Fibroblast of upper back skin (primary cell): ENCODE results near the gene C19orf85.
A peak's percentile ranks its signal among the peaks of the same experiment; 100 is the strongest.

Source experiments
- DNase-seq: peaks from one replicate; pipeline ENCODE4 v3.0.0-alpha.2; 2013

The C19orf85 gene

DNA sequence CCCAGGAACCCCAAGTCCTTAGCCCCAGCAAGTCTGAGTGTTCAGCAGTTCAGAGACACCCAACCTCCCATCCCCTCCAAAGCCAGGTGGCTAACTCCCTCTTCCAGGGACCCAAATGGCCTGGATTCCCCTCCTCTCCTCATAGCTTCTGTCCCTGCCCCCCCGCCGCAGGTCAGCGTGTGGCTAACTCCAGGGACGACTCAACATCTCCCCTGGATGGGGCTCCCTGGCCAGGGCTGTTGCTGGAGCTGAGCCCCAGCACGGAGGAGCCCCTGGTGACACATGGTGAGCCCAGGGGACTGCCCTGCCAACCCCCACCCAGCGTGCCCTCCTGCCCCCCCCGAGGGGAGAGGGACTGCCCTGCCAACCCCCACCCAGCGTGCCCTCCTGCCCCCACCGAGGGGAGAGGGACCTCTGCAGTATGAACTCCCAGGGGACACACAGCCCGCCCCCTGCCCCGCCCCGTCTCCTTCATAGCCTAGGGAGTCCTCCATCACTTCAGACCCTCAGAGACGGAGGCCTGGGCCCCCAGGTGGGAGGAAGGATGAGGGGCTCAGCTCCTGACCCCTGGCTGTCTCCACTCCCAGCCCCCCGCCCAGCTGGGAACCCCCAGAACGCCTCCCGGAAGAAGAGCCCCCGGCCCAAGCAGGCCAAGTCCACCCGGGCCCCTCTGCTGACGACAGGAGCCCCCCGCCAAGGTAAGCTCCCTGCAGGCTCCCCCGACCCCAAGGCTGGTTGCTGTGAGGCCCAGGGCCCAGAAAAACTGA lies 25.3 kb upstream of the C19orf85 start:
- no peak for DNase-seq

DNA sequence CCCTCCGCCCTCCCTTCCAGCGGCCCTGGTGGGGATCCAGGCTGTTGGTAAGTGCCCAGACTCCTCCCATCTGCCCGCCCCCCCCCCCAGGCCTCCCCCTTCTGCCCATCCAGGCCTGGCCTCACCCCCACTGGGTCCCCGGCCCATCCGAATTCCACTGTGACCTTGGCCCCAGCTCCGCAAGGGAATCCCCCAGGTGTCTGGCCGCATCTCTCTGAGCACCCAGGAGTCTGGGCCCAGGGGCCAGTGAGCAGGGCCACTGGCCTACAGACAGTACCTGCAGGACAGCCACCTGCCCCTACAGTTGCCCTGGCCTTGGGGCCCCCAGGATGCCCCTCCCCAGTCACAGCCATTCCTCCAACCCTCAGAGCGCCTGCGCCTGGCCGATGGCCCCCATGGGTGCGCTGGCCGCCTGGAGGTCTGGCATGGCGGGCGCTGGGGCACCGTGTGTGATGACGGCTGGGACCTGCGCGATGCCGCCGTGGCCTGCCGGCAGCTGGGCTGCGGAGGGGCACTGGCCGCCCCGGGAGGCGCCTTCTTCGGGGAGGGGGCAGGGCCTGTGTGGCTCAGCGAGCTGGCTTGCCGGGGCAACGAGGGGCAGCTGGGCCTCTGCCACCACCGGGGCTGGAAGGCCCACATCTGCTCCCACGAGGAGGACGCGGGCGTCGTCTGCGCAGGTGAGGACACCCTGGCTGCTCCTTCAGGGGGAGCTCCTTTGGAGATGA lies 24.6 kb upstream of the C19orf85 start:
- DNase-seq = no peak

DNA sequence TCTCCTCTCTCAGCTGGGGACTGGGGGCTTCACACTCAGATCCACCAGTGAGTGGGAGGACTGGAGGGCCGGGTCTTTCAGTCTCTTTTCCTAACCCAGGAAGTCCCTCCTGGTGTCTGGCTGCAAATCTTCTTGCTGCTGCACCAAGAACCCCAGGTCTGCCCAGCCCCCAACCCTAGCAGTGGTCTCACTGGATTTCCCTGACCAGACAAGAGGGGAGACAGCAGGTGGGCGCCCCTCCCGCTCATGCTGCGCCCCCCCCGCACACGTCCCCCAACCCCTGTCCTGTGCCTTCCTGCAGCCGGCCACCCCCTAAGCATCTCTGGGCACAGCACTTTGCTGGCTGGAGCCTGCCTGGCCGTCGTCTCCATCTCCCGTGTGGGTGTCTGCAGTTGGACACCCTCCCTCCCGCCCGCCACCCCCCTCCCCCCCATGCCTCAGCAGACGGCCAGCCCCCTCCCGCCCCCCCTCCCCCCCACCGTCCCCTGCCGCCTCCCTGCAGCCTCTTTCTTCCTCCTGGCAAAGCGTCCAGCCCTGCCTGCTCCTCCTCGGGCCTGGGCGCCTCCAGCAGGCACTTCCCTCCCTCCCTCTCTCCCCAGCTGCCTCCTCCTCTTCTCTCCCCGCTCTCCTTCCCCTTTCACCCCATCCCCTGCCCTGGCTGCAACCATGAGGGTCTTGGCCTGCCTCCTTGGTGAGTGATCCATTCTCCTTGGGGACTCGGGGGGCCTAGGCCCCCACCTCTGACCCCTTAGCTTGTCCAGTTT lies 23.6 kb upstream of the C19orf85 start, which contains the start of gene SSC5D:
Gene SSC5D (plus strand): TSS at position 513 of the 764 bp plus-strand sequence. CDS start 154 bp downstream, at position 667.
- peak; percentile 65 for DNase-seq

DNA sequence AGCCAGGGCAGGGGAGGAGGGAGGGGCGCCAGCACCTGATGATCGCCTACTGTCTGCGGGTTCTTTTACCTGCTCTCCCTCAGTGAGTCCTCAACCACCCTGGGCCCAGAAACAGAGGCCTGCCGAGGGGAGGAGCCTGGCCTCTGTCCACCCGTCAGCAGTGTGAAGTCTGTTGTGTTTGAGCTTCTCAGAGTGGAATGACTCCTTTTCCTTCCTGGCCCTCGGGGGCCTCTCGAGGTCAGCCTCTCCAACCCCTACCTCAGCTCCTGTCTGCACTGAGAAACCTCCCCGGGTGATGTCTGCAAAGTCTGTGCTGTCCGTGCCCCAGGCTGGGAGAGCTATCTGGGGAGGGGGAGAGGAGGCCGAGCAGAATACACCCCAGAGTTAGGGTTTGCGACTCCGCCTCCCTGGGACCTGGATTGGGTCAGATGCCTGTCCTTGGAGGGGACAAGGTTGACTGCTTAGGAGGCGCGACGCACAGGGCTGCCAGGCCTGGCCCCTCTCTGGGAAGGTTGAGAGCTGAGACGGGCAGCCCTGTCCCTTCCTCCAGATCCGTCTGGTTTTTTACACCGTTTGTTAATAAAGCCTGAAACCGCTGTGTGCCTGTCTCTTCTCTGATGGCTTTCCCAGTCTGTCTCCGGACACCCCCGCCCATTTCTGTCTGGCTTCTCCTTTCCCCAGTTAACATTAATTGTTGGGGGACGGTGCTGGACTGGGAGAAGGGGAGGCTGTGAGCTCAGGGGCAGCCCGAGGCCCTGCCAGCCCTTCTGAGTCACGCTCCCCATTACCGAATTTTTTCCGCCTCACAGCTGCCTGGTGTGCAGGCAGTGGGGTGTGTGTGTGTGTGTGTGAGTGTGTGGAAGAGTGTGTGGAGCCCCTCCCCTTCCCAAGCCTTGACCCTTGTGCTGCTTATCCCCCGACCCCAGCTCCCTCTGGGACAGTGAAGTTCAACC lies 22.7 kb upstream of the C19orf85 start:
- DNase-seq = peak; percentile 96

DNA sequence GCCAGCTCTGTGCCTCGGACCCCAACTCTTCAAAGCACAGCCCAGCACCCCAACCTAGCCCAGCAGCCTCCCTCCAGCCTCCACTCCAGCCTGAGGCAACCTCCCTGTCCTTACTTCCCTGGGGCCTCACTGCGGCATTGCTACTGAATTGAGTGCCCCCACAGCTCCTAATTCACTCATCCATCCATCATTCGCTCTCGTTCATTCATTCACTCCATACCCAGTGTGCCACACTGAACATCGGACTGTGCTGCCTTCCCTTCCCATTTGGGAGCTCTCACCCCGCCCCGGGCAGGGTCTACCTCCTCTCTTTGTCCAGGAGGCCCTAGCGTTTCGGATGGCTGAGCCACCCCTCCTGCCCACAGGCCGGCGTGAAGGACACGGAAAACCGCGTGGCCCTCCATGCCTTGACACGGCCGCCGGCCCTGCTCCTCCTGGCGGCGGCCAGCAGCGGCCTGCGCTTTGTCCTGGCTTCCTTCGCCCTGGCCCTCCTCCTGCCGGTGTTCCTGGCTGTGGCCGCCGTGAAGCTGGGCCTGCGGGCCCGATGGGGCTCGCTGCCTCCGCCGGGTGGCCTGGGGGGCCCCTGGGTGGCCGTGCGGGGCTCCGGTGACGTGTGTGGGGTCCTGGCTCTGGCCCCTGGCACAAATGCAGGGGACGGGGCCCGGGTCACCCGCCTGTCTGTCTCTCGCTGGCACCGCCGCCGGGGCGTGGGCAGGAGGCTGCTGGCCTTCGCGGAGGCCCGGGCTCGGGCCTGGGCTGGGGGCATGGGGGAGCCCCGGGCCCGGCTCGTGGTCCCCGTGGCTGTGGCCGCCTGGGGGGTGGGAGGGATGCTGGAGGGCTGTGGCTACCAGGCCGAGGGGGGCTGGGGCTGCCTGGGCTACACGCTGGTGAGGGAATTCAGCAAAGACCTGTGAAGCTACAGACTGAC lies 21.8 kb upstream of the C19orf85 start:
- no peak for DNase-seq

DNA sequence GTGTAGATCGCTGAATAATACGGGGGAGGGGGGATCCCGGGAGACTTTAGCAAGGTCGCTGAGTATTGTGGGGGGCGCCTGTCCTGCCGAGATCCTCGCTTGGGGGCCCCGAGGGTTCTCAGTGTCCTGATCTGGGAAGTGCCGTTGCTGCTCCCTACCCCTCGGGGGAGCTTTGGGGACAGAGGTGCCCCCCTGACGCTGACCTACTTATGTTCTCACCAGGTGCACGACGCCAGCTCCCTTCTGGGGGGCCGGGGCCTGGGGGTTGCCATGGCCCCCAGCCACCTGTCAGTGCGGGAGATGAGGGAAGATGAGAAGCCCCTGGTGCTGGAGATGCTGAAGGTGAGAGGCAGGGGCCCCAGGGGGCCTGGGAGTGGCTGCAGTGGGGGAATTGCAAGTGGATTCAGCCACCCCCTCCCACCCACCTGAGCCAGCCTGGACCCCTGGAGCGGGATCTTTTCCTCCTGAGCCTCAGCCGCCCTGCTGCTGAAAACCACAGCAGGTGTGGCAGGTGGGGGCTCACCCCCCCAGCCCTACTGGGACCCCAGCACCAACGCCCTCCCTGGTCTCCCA lies 21.0 kb upstream of the C19orf85 start:
- no peak for DNase-seq

DNA sequence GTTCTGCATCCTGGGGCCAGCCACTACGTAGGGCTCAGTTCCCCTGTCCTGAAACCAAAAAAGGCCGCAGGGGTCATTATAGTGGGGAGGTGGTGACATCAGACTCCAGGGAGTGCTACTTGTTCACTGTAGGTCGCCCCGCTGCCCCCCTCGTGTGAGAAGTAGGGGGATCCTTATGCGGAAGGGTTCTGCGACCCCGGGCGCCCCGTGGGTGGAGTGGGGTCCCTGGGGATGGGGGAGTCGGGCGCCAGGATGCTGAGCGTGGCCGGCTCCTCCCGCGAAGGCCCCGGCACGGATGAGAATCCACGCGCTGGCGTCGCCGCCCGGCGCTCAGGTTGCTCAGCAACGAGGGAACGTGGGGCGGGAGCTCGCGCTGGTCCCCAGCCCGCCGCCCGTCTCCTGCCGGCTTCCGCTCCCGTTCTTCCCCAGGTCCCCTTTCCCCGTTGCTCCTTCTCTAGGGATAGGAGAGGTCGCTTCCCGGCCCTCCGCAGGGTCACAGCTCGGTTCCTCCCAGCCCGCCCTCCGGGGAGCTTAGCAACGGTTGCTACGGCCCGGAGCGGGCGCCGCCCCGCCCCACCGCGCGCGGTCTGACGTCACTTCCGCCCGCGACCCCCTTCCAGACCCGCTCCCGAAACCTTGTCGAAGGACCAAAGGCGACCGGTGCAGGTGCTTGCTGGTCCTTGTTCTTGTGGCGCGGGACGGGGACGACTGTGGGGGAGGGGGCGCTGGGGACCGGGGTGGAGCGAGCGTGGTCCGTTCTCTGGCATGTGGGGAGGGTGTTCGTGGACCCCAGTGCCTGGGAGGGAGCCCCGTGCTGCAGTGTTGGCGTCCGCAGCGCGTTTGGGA lies 20.3 kb upstream of the C19orf85 start, which contains the start of gene NAT14:
Gene NAT14 (plus strand): TSS at position 596 of the 846 bp plus-strand sequence. CDS start 521 bp downstream, outside the sequence.
- DNase-seq = peak; percentile 60

DNA sequence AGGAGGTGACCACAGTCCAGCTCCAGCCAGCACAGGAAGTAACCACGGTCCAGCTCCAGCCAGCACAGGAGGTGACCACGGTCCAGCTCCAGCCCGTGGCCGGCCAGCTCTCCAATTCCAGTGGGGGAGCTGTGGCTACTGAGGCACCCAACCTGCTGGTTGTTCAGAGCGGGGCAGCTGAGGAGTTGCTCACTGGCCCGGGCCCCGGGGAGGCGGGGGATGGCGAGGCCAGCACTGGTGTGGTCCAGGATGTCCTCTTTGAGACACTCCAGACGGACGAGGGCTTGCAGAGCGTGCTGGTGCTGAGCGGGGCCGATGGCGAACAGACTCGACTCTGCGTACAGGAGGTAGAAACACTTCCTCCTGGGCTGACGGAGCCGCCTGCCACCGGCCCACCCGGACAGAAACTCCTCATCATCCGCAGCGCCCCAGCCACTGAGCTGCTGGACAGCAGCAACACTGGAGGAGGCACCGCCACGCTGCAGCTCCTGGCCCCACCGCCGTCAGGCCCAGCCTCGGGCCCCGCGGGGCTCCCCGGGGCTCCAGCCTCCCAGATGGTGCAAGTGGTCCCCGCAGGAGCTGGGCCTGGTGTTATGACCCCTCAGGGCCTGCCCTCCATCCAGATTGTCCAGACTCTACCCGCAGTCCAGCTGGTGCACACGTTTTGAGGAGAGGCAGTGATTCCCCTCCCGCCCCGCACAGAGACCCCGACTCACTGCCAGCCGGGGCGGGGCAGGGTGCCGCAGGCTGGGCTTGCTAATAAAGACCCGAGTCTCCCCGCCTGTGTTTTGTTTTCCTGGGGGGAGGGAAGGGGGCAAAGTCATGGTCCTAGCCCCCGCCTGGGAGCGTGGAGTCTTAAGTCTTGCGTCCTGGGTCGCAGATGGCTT lies 19.4 kb upstream of the C19orf85 start:
- DNase-seq = no peak

DNA sequence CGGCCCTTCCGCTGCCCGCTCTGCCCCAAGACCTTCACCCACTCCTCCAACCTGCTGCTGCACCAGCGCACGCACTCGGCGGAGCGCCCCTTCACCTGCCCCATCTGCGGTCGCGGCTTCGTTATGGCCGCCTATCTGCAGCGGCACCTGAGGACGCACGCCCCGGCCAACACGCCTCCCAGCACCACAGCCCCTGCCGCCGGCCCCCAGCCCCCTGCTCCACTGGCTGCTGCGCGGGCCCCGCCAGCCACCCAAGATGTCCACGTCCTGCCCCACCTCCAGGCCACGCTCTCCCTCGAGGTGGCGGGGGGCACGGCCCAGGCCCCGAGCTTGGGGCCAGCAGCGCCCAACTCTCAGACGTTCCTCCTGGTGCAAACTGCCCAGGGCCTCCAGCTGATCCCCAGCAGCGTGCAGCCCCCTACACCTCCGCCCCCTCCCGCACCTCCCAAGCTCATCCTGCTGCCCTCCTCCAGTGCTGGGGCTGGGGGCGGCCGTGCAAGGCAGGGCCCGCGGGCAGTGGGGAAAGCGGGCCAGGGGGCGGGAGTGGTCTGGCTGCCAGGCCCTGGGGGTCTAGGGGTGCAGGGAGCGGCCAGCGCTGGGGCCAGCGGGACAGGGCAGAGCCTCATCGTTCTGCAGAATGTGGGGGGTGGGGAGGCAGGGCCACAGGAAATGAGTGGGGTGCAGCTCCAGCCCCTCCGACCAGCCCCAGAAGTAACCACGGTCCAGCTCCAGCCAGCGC lies 18.6 kb upstream of the C19orf85 start:
- no peak for DNase-seq

DNA sequence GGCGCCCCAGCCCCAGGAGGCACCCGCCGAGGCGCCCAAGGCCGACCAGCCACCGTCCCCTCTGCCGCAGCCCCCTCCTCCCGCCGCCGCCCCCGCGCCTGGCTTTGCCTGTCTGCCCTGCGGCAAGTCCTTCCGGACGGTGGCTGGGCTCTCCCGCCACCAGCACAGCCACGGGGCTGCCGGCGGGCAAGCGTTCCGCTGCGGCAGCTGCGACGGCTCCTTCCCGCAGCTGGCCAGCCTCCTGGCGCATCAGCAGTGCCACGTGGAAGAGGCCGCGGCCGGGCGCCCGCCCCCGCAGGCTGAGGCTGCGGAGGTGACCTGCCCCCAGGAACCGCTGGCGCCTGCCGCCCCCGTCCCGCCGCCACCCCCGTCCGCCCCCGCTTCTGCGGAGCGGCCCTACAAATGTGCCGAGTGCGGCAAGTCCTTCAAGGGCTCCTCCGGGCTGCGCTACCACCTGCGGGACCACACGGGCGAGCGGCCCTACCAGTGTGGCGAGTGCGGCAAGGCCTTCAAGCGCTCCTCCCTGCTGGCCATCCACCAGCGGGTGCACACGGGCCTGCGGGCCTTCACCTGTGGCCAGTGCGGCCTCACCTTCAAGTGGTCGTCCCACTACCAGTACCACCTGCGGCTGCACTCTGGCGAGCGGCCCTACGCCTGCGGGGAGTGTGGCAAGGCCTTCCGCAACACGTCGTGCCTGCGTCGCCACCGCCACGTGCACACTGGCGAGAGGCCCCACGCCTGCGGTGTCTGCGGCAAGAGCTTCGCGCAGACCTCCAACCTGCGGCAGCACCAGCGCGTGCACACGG lies 17.8 kb upstream of the C19orf85 start:
- DNase-seq = no peak

DNA sequence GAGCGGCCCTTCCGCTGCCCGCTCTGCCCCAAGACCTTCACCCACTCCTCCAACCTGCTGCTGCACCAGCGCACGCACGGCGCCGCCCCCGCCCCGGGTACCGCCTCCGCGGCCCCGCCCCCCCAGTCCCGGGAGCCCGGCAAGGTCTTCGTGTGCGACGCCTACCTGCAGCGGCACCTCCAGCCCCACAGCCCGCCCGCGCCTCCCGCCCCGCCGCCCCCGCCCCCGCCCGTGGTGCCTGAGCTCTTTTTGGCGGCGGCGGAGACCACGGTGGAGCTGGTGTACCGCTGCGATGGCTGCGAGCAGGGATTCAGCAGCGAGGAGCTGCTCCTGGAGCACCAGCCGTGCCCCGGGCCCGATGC lies 17.2 kb upstream of the C19orf85 start:
- DNase-seq = no peak

DNA sequence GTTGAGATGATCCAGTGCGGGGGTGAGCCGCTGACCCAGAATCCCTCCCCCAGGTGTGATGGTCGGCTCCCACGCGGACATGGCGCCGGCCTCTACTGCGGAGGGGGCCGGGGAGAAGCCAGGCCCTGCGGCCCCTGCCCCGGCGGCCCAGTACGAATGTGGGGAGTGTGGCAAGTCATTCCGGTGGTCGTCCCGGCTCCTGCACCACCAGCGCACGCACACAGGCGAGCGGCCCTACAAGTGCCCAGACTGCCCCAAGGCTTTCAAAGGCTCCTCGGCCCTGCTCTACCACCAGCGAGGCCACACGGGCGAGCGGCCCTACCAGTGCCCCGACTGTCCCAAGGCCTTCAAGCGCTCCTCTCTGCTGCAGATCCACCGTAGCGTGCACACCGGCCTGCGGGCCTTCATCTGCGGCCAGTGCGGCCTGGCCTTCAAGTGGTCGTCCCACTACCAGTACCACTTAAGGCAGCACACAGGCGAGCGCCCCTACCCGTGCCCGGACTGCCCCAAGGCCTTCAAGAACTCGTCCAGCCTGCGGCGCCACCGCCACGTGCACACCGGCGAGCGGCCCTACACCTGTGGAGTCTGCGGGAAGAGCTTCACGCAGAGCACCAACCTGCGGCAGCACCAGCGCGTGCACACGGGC lies 16.7 kb upstream of the C19orf85 start:
- DNase-seq = no peak

DNA sequence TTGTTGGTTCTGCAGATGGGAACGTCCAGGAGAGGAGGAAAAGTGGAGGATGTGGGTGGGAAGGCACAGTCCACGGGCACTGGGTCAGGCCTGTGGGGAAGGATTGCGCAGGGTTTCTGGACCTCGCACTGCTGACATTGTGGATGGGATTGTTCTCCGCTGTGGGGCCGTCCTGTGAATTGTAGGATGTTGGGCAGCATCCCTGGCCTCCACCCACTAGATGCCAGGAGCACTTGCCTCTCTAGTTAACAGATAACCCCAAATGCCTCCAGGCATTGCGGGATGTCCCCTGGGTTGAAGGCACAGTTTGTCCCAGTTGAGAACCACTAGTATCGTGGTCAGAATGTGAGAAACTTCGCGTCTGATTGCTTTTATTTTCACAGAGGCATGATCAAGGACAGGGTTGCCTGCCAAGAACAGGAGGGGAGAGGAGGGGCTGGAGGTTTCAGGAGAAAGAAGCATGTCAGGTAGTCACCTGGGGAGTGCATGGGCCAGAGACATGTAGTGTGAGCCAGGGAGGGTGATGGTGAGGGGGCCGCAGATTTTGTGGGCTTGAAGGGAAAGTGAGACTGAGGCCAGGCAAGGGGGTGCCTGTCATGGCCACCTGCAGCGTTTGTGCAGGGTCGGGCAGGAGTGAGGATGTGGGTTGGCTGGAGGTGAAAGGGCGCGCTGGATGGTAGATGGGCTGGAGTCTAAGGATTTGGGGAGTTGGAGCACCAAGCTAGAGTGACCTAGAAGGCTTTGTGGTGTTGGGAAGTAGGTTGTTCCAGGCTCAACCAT lies 15.1 kb upstream of the C19orf85 start:
- no peak for DNase-seq

DNA sequence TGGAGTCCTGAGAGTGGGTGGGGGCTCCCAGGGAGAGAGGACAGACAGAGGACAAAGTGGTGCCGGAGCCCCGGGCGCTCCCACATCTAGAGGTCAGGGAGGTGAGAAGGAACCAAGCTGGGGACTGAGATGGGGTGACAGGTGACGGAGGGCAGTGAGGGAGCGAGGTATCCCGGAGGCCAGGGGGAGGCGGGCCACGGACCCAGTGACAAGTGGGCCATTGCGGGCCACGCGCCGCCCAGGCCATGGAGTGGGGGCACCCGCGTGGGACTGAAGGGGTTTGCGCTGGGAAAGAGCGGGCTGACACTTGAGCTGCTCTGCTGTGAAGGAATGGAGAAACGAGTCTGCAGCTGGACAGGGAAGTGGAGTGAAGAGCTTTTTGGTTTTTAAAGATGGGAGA lies 14.5 kb upstream of the C19orf85 start:
- no peak for DNase-seq

DNA sequence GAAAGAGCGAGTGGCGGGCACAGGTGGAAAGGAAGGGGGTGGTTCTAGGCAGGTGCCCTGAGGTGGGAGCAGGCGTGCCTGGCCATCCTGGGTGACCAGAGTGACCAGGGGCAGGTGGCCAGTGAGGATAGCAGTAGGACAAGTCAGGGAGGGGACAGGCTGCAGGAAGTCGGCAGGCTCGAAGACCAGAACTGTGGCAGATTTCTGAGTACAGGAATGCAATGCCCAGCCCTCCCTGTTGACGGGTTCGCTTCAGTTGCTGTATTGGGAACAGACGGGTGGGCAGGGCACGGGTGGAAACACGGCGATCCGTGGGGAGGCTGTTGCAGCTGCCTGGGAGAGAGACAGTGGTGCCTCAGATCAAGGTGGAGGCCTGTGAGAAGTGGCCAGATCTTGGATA lies 13.8 kb upstream of the C19orf85 start:
- no peak for DNase-seq

DNA sequence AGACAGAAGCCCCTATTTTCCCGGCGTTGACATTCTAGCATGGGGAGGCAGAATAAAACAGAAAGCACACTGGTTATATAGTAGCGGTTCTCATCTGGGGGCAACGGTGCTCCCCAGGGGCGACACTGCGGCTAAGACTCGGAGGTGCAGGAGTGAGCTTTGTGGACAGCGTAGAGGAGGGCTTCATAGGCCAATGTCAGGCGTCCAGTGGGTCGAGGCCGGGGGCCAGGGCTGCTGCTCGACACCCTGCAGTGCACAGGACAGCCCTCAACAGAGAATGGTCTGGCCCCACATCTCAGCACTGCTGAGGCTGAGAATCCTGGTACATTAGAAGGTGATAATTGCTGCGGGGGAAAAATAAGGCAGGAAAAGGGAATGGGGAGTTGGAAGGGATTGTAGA lies 13.4 kb upstream of the C19orf85 start:
- no peak for DNase-seq
